Stimulated activated CD8-positive, alpha-beta memory T cell treated with anti-CD3 and anti-CD28 coated beads, Interleukin-7, amount 100 ng/mL, for 24 hours (primary cell): ENCODE results near the gene KRTAP19-3.
"Not testable (repeated sequence)": the region's sequence is repeated elsewhere in the genome, so short reads cannot be mapped to it uniquely, and the experiment has no call there.

ENCODE experiments used
- DNase-seq: peaks from one replicate; pipeline ENCODE4 v3.0.0-alpha.2; 2020; ENCODE audit warnings: low read depth

The KRTAP19-3 gene

GRCh38 chr21:30491963-30492428 is at the start of gene KRTAP19-3:
TSS of gene KRTAP19-3 (minus strand) at chr21:30492013. CDS start at chr21:30491957, 56 bp downstream.
- no peak for DNase-seq

DNA sequence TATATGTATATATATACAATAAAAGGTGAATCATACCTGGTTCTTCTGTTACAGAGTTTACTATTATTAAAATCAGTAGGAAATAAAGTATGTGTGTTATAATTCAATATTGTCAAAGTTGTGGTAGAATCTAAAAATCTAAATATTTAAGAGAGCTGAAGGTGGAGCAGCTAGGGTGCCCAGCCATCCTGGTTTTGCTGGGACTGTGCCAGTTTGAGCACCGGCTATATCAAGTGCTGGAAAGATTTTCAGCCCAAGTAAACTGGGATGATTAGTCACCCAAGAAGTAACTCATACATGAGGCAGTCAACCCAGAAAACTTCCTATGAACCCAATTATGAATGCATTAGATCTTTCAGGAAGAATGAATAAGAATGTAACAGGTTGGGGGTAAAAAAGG is 27.1 kb upstream of the KRTAP19-3 start:
- DNase-seq = no peak

GRCh38 chr21:30515681-30516080 is 23.9 kb upstream of the KRTAP19-3 start:
- DNase-seq = no peak

GRCh38 chr21:30505621-30506205 is 13.9 kb upstream of the KRTAP19-3 start:
- DNase-seq = not testable (repeated sequence)

- DNase-seq = no peak
Observed at GRCh38 chr21:30502041-30502440, 10.2 kb upstream of the KRTAP19-3 start, which contains the start of gene KRTAP19-5. TSS of gene KRTAP19-5 (minus strand) at chr21:30502141. CDS start at chr21:30502090, 51 bp downstream.

DNA sequence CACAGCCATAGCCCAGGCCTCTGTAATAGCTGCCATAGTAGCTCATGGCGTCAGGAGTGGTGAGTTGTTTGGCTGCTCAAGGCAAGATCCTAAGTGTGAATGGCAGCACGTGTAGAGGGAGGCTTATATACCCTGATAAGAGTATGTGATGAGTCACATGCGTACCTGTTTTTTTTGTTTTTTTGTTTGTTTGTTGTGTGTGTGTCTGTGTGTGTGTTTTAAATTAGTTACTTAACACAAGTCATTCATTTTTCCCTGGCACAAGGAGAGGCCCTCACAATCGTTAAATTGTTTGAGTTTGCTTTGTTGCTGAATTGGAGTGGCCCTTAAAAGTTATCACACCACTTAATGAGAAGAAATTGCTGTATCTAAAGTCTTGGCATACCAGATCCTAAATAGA is 5.3 kb upstream of the KRTAP19-3 start, which contains the start of gene KRTAP19-4:
Gene KRTAP19-4 (minus strand): TSS at position 101 of the 400 bp plus-strand sequence. CDS start 55 bp downstream, at position 46.
- DNase-seq = no peak

DNA sequence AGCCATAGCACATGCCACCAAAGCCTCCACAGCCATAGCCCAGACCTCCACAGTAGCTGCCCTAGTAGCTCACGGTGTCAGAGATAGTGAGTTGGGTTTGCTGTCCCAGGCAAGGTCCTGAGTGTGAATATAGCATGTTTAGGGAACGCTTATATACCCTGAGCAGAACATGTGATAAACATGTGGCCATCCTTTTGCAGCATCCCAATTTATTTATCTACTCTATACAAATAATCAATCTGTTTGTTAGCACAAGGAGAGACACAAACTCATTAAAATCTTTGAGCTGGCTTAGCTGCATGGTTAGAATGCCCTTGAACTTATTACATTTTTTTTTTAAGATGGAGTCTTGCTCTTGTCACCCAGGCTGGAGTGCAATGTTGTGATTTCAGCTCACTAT is 4.5 kb downstream of the KRTAP19-3 start, which contains the start of gene KRTAP19-2:
Gene KRTAP19-2 (minus strand): TSS at position 101 of the 400 bp plus-strand sequence. CDS start 88 bp downstream, at position 13.
- no peak for DNase-seq

GRCh38 chr21:30486180-30486579 is 5.6 kb downstream of the KRTAP19-3 start:
- DNase-seq = no peak

DNA sequence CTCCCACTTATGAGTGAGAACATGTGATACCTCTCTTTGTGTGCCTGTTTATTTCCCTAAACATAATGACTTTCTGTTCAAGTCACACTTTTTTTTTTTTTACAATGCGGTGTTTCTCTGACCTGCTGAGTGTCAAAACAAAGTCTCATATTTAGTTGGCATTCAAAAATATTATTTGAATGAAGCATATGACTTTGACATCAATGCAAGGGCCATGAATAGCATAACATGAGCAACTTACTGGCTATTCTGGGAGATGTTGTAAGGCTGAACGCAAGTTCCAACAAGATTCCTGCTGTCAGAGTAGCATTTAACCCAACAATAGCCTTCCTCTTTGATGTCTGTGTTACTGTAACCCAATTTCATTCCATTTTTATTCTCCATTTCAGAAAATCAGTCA is 9.7 kb downstream of the KRTAP19-3 start:
- DNase-seq = no peak

DNA sequence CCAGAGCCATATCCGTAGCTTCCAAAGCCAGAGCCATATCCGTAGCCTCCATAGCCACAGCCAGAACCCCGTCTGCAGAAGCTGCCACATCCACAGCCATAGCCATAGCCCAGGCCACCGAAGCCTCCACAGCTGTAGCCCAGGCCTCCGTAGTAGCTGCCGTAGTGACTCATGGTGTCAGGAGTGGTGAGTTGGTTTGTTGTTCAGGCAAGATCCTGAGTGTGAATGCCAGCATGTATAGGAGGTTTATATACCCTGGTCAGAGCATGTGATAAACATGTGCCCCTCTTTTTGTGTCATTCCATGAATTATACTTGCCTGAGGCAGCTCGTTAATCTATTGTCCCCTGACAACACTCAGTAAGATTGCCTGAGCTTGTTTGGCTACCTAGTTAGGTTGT is 11.7 kb downstream of the KRTAP19-3 start, which contains the start of gene KRTAP19-1:
Gene KRTAP19-1 (minus strand): TSS at position 223 of the 400 bp plus-strand sequence. CDS start 50 bp downstream, at position 173.
- DNase-seq = no peak

- no peak for DNase-seq
Observed at GRCh38 chr21:30479259-30479658, 12.6 kb downstream of the KRTAP19-3 start.

DNA sequence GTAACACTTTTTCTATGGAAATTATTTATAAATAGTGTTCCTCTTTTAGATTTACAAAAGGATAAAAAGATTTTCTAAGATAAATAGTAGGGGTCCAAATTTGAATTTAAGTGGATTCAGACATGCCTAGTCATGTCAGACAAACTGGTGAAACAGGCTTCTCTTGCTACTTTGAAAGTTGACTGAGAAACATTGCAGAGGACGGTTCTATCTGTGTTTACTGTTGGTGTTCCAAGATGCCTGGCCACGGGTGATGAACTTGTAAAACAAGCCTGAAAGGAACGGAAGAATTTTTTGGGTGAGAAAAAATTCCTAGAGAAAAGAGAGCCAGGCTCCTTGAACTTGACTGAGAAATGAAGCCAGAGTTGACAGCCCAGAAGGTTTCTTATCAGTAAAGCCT is 13.8 kb downstream of the KRTAP19-3 start:
- no peak for DNase-seq

DNA sequence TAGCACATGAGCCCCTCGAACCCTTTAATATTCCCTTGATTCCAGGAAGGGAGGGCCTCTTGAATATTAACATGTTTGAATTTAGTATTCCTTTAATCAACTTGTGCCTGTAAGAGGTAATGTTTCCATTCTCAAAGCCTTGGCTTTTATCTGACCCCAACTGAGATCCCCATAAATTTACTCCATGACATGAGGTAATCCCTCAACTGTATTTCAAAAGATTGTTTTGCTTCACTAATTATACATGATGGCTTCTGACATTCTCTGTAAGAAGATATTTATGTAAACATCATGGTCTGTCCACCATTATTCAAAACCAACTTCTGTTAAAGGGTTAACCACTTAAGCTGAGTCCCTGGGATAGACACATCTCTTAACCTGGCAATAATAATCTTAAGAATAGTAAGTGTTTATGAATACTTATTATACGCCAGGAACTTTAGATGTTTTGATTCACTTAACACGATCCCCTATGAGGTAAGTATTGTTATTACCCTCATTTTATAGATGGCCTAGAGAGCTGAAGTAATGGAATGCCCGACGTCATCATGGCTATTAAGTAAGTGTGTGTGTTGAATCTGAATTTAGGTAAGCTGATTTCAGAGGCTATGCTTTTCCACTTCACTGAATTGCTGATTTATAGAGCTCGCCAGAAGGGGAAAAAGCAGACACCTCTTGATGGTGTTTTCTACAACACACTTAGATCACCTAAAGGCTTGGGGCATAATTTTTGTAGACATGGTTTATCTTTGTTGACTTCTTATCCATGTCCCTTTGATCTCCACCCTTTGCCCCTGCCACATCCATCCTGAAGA is 22.7 kb downstream of the KRTAP19-3 start:
- no peak for DNase-seq

DNA sequence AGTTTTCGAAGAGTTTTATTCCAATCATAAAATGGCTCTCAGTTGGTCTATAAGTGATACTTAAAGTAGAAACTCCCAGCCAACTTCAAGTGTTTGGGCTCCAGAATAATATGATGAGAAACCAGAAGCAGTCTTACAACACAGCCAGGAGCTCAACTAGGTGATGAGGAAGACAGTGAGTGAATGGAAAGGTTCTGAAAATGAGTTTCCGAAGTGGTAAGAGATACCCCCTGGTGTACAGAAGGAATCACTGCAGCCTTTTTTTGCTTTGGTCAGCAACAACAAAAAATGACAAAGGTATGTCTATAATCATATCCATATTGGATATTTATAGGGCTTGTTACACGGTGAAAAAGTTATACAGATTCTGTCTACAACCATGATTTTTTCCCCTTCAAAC is 28.1 kb downstream of the KRTAP19-3 start:
- no peak for DNase-seq

DNA sequence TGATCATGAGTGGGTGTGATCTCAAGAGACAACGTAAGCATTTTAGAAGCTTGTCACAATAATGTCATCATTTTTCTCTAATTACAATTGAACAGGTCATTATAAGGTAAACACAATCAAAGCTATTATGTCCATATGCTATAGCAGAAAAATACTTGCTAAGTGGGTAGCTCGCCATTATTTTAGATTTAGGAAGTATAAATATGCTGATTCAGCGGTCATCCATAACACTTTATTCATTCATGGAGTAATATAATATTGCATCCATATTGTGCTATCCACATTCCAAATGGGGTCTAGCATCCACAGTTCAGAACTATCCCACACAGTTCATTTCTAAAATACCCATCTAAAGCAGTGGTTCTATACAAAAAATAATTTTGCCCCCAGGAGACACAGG is 43.3 kb downstream of the KRTAP19-3 start:
- no peak for DNase-seq

GRCh38 chr21:30447056-30447455 is 44.8 kb downstream of the KRTAP19-3 start:
- no peak for DNase-seq

DNA sequence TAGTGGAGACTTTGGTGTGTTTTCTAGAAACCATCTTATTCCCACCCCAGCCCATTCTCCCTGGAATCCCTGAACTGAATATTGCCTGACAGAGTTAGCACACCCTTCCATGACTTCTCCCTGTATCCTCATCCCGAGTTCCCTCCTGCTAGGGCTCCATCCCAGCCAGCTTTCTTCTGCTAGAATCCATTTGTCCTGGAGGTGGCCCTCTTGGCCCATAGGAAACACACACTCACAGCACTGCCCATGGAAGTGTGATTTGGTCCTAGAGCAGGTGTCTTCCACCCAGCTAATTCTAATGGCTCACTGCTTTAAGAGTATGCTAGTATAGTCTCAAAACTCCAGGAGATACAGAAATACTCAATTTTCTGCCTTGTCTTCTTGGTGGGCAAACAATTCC is 47.6 kb downstream of the KRTAP19-3 start:
- no peak for DNase-seq

DNA sequence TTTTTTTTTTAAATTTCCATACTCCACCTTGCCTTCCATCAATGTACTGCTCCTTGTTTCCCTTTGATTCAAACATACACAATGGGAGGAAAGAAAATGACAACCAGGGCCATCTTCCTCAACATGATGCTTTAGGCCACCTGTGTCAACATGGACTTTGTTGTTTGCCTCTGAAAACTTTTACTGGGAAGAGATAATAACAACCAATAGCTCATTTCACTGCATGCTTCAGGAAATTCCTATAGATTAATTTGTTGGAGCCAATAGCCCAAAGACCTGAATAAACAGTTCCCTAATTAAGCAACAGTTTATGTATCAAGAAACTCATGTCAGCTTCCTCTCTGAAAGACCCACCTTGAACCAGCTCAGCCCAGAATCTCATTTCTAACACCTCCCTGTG is 48.6 kb downstream of the KRTAP19-3 start:
- DNase-seq = no peak
